Activated CD4-positive, alpha-beta T cell treated with anti-CD3 and anti-CD28 coated beads for 24 hours (primary cell): ENCODE measurements around the gene CLDN22.

Experiments
- DNase-seq, 2 donors: peaks; one replicate each; pipeline ENCODE4 v3.0.0-alpha.2; 2020; ENCODE audit warnings: low read depth in 2 of 2

Gene CLDN22

GRCh38 chr4:183321516-183321915 lies 1.4 kb upstream of the CLDN22 start:
- DNase-seq = no peak

DNA sequence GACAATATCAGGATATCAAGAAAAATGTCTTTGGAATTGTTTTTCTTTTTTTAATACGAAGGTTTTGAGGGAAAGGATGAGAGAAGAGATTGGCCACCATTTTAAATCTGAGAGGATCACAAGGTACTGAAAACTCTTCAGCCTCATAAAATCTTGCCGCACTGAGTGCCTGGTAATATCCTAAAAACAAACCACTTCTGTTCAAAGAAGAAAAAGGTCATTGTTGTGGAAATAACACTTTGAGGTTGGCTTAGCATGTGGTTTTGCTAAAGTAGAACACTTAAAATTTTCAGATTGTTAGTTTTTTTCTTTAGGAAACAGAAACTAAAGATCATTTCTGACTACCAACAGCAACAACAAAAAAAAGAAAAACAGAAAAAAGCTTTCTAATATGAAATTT lies 1.0 kb upstream of the CLDN22 start:
- no peak for DNase-seq

- no peak for DNase-seq
These were observed 1.4 kb downstream of the CLDN22 start for GRCh38 chr4:183318656-183319055.

- DNase-seq = no peak
These were observed 5.3 kb downstream of the CLDN22 start for GRCh38 chr4:183314806-183315205.

- no peak for DNase-seq
These were observed 5.7 kb downstream of the CLDN22 start for GRCh38 chr4:183314336-183314735.

DNA sequence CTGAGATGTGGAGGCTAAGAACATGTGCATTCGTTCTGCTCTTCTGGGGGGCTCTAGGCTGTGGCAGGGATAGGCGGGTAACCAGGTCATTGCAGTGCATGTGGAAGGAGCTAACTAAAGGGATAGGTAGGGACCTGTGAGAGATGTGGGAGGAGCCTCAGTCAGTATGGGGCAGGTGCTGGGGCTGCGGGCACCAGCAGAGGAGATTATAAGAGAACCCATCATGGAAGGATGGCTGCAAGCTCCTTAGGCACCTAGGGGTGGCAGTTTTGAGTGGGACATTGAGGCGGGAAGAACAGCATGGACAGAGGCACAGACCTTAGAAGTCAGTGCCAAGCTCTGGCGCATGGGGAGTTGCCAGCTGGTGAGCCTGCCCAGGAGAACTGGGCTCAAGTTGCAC lies 7.2 kb downstream of the CLDN22 start:
- no peak for DNase-seq

DNA sequence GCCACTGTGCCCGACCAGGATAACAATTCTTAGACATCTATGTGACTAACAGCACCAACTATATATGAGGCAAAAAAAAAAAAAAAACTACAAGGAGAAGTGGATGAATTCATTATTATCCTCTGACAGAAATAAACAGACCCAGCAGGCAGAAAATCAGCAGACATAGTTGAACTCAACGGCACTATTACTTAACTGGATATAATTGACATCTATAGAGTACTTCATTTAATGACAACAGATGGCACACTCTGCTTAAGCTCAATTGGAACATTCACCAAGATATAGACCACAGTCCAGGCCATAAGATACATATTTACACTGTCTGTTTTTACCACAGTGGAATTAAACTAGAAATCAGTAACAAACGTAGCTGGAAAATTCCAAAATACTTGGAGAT lies 13.3 kb downstream of the CLDN22 start:
- no peak for DNase-seq

DNA sequence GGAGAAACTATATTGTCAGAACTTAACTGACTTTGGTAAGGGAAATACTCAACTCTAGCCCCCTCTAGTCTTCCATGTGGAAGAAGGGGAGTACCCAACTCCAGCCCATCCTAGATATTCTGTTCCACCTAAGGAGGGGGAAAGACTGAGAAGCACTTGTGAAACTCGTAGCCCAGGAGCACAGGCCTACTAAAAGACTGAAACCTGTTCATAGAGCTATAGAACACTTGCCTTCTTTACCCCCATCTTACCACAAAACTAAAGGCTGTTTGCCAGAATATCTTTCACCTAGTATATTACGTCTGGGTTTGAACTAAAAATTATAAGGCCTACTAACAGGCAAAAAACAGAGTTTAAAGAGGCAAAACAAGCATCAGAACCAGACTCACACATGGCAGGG lies 15.5 kb downstream of the CLDN22 start:
- DNase-seq = no peak

GRCh38 chr4:183304067-183304466 lies 16.0 kb downstream of the CLDN22 start:
- DNase-seq = no peak

- no peak for DNase-seq
These were observed 16.8 kb downstream of the CLDN22 start for GRCh38 chr4:183303301-183303700.

GRCh38 chr4:183300655-183301054 lies 19.4 kb downstream of the CLDN22 start:
- DNase-seq = no peak

DNA sequence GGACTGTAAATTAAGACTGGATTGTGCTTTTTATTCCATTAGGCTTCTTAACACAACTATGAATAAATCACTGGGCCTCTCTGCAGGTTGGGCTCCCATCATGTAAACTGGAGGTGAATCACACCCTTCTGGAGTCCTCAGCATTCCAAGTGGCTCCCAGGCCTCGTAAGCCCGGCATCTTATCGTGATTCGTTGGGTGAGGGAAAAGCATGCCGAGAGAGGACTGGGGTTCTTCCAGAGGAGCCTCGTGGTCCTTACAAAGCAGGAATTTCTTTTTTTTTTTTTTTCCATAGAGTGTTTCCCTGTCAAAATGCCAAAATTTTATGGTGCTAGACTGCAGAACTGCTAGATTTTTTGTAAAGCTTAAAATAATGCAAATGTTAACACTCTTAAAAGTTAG lies 20.0 kb downstream of the CLDN22 start:
- DNase-seq = no peak

DNA sequence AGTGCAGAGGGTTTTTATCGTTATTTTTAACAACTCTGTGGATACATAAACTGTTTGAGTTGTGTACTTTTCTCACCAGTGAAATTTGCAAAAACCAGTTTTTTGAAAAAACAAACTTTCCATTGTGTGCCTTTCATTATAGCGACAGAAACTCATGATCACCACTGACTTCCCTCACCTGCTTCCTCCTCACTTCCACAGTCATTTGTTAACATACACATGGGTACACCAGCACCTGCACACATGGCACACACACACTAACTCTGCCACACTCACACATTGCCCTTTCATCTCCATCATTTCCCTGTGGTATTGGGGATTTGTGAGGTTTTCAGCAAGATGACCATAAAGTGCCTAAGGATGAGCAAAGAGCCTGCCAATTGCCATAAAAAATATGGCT lies 20.6 kb downstream of the CLDN22 start:
- no peak for DNase-seq

- no peak for DNase-seq
These were observed 22.4 kb downstream of the CLDN22 start for GRCh38 chr4:183297675-183298074.

- no peak for DNase-seq
These were observed 24.4 kb downstream of the CLDN22 start for GRCh38 chr4:183295711-183296110.

- no peak for DNase-seq
These were observed 29.0 kb downstream of the CLDN22 start for GRCh38 chr4:183291070-183291469.

DNA sequence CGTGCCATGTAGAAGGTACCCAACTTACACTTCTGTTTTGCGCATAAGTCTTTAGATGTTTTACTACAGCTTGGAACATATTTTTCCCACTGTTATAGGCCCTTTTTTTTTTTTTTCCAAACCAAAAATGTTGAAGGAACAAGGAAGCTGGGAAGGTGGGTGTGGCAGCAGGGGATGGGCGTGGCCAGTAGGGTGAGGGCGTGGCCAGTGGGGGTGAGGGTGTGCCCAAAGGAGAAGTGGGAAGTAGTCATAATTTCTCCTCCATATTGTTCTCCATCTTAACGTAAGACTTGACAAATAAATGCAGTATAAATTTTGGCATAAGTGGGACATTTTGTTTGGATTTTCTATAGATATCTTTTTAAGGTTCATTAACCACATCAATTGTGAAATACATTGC lies 30.4 kb downstream of the CLDN22 start:
- no peak for DNase-seq

- DNase-seq = no peak
These were observed 31.1 kb downstream of the CLDN22 start for GRCh38 chr4:183288955-183289354.

DNA sequence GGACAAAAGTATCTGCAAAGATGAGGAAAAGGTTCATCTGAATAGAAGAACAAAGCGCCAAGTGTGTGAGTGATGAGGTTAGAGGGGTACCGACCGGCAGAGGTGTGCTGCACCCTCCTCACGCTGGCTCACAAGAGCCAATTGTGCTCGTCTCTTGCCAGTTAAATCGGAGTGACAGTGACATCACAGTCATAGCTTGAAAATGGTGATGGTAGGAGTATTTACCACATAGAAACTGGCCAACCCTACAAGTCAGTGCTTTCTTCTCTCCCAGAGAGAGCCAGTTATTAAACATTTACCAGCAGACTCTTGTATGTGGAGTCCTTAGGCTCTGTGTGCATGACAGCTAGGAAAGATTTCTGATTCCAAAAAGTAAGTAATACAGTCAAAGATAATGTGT lies 32.4 kb downstream of the CLDN22 start:
- no peak for DNase-seq

- no peak for DNase-seq
These were observed 32.8 kb downstream of the CLDN22 start for GRCh38 chr4:183287309-183287659.

GRCh38 chr4:183286590-183287308 lies 33.3 kb downstream of the CLDN22 start:
- no peak for DNase-seq

- no peak for DNase-seq
These were observed 34.2 kb downstream of the CLDN22 start for GRCh38 chr4:183285886-183286285.

DNA sequence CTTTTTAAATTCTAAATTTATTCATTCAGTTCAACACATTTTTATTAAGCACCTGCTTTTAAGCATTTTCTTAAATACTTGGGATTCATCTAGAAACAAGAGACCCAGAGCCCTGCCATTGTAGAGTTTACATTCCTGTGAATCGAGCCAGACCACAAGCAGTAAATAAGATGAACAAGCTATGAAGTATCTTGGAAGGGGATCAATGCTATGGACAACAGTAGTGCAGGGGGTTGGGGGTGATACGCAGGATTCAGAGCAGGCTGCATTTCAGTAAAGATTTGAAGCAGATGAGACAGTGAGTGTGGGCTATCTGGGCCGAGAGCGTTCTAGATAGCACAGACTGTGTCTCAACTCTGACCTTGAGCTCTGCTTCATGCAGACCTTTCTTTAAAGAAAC lies 35.1 kb downstream of the CLDN22 start:
- DNase-seq = no peak

DNA sequence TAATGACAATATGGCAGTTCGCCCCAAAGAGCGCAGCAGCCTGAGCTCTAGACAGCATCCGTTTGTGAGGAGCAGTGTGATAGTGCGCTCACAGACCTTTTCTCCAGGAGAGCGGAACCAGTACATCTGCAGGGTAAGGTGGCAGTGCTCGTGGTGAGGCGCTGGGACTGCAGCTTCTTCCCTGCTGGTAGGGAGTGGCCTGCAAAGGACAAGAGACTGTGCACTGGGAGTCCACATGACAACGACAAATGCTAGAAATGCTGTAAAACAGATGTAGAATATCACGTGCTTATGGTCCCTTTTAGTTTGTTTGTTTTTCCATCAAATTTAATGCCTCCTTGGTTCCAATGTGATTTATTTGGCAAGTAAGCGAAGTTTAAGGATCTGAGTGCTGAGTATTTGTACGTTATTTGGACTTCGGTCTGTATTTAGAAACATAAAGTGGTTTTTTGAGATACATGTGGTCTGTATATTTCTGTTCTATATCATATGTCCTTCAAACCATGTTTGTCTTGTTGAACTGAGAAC lies 35.8 kb downstream of the CLDN22 start:
- DNase-seq = no peak
